GM23248 (cell line): ENCODE measurements around the gene CDC27. TPM values are rescaled to one million over a fixed set of nuclear protein-coding genes. Genes with fewer than 3 reads are reported as not detected.
A peak's percentile ranks its signal among the peaks of the same experiment; 100 is the strongest.

Source experiments
- DNase-seq: peaks from one replicate; pipeline ENCODE4 v3.0.0-alpha.2; 2015
- H2AFZ ChIP-seq: fragments of 200-600 bp; sonication (generic); 2 replicates; pipeline ENCODE4 v1.6.1; 2016; ENCODE audit warnings: antibody characterized with exemption
- H3F3A ChIP-seq: fragments of 200-600 bp; sonication (generic); 2 replicates; pipeline ENCODE4 v1.6.1; 2016; ENCODE audit warnings: mild to moderate bottlenecking, antibody characterized with exemption, mixed run types; ENCODE audit not compliant: insufficient read depth
- H3K27ac ChIP-seq: fragments of 200-600 bp; sonication (generic); 2 replicates; pipeline ENCODE4 v1.5.1; 2016; ENCODE audit warnings: mild to moderate bottlenecking
- H3K27me3 ChIP-seq: fragments of 200-600 bp; sonication (generic); replicated peaks from 2 replicates; pipeline ENCODE4 v1.6.1; 2016; ENCODE audit warnings: mild to moderate bottlenecking; ENCODE audit not compliant: insufficient read depth
- H3K36me3 ChIP-seq: fragments of 200-600 bp; sonication (generic); 2 replicates; pipeline ENCODE4 v1.6.1; 2016; ENCODE audit warnings: low read depth, mild to moderate bottlenecking
- H3K4me1 ChIP-seq: fragments of 200-600 bp; sonication (generic); 2 replicates; pipeline ENCODE4 v1.6.1; 2016; ENCODE audit warnings: mild to moderate bottlenecking; ENCODE audit not compliant: insufficient read depth
- H3K4me2 ChIP-seq: fragments of 200-600 bp; sonication (generic); one replicate; pipeline ENCODE4 v1.6.1; 2016; ENCODE audit warnings: mild to moderate bottlenecking; ENCODE audit not compliant: unreplicated experiment
- H3K4me3 ChIP-seq: fragments of 200-600 bp; sonication (generic); 2 replicates; pipeline ENCODE4 v1.5.1; 2016; ENCODE audit warnings: mild to moderate bottlenecking
- H3K79me2 ChIP-seq: fragments of 200-600 bp; sonication (generic); 2 replicates; pipeline ENCODE4 v1.6.1; 2016; ENCODE audit warnings: mild to moderate bottlenecking; ENCODE audit not compliant: insufficient read depth
- H3K9ac ChIP-seq: fragments of 200-600 bp; sonication (generic); 2 replicates; pipeline ENCODE4 v1.6.1; 2016; ENCODE audit warnings: mild to moderate bottlenecking
- H3K9me2 ChIP-seq: fragments of 200-600 bp; sonication (generic); 2 replicates; pipeline ENCODE4 v1.6.1; 2016; ENCODE audit warnings: mixed run types, mild to moderate bottlenecking, moderate library complexity; ENCODE audit not compliant: insufficient read depth
- H3K9me3 ChIP-seq: fragments of 200-600 bp; sonication (generic); one replicate; pipeline ENCODE4 v1.6.1; 2017; ENCODE audit warnings: low read depth
- H4K20me1 ChIP-seq: fragments of 200-600 bp; sonication (generic); 2 replicates; pipeline ENCODE4 v1.6.0; 2016; ENCODE audit not compliant: insufficient read depth
- EZH2 ChIP-seq: fragments of 200-600 bp; sonication (generic); IDR thresholded peaks from 2 replicates; pipeline ENCODE4 v1.6.1; 2018; ENCODE audit warnings: antibody characterized with exemption, mild to moderate bottlenecking; ENCODE audit not compliant: insufficient read depth, poor library complexity, severe bottlenecking
- EZH2phosphoT487 ChIP-seq: fragments of 200-600 bp; sonication (generic); IDR thresholded peaks from 2 replicates; pipeline ENCODE4 v1.6.1; 2018; ENCODE audit warnings: antibody characterized with exemption, moderate library complexity, mild to moderate bottlenecking, low read depth; ENCODE audit not compliant: insufficient read depth
- WGBS, 2 experiments: methylation state at CpG; one replicate each; pipeline ENCODE4 v1.1.6; 2015 to 2017; ENCODE audit warnings: low lambda C conversion rate in 2 of 2, low coverage in 1 of 2; ENCODE audit errors: missing lambda C conversion rate in 2 of 2; 5-methylcytosine and 5-hydroxymethylcytosine counted together
- in situ Hi-C: fragments of 300-500 bp; cut with MboI; formaldehyde crosslinking; loops from 2 replicates; pipeline ENCODE4 v1.15.0; 2020
- polyA plus RNA-seq: library from polyadenylated mRNA; unstranded; fragments of >200 nt; fragmentation: Nextera tagmentation; extraction: Ambion mirVana; gene quantifications from 2 replicates; pipeline ENCODE4 v1.2.1, GENCODE V29; 2016
- total RNA-seq: library from RNA; depleted of rRNA; stranded (reverse); fragments of >200 nt; shearing (Covaris generic); gene quantifications from 2 replicates; pipeline ENCODE4 v1.2.3, GENCODE V29; 2014

CDC27 gene
- total and polyA plus RNA-seq, 2 experiments from 2014 or later = 91.5 to 106 TPM

DNA sequence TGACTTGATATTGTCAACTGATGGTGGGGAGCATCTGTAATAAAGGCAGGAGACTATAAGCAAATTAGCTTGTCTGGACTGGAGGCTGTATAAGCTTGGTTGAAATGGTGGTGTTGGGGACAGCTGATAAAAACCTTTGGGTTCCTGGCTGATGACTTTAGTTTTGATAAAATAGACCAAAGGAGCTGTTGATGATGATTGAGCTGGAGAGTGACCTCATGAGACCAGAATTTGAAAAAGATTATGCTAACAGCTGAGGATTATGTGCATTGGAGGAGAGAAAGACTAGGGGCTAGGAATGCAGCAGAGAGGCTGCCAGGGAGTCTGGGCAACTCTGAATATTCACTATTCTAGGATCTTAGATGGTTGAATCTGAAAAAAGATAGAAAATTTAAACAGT lies 8.7 kb upstream of the CDC27 start:
- H3K79me2 ChIP-seq = no peaks in the 10 kb centered on the region
- H3K36me3 ChIP-seq = no peaks in the 10 kb centered on the region
- H3K9me2 ChIP-seq = no peaks in the 10 kb centered on the region
- no peak overlapping the region for H3K4me2 ChIP-seq
- H3K9ac ChIP-seq = no peak overlapping the region
- TF ChIP-seq EZH2 (no peak), EZH2phosphoT487 (no peak)
- H4K20me1 ChIP-seq = no peaks in the 10 kb centered on the region
- no peaks in the 10 kb centered on the region for H3K4me1 ChIP-seq
- no peak overlapping the region for H2AFZ ChIP-seq
- H3K27ac ChIP-seq = no peak overlapping the region
- no peaks in the 10 kb centered on the region for H3K9me3 ChIP-seq
- H3K4me3 ChIP-seq = no peak overlapping the region
- H3F3A ChIP-seq = no peaks in the 10 kb centered on the region
- no peaks in the 10 kb centered on the region for H3K27me3 ChIP-seq
- in situ Hi-C loops = no loop called here
- DNase-seq = no peak

GRCh38 chr17:47193931-47194511 lies 4.9 kb upstream of the CDC27 start:
- WGBS, 2 experiments = 98% methylated on average over 4 of the region's 4 CpGs

GRCh38 chr17:47192554-47192953 lies 3.5 kb upstream of the CDC27 start:
- Histone ChIP-seq H3K9me3 (no peaks in the 10 kb centered on the region), H4K20me1 (no peaks in the 10 kb centered on the region), H3F3A (peaks cover 8% of the 10 kb centered on the region; the same call in 1 of the 2 replicates), H3K4me1 (peaks cover 7% of the 10 kb centered on the region), H3K9ac (no peak overlapping the region), H3K36me3 (no peaks in the 10 kb centered on the region), H3K27me3 (no peaks in the 10 kb centered on the region), H3K79me2 (peaks cover 15% of the 10 kb centered on the region), H3K4me2 (no peak overlapping the region), H3K27ac (no peak overlapping the region), H3K4me3 (no peak overlapping the region), H2AFZ (no peak overlapping the region), H3K9me2 (no peaks in the 10 kb centered on the region)
- WGBS, 2 experiments = 47 to 48% methylated on average over 6 of the region's 6 CpGs
- TF ChIP-seq EZH2 (no peak), EZH2phosphoT487 (no peak)
- DNase-seq = no peak
- in situ Hi-C loops = no loop called here

More at GRCh38 chr17:47193931-47194511, 4.9 kb upstream of the CDC27 start:
- Histone ChIP-seq H3K27me3 (no peaks in the 10 kb centered on the region), H3K4me1 (0 out of 2 replicates have a peak, but pooled peaks cover 4% of the 10 kb centered on the region), H3K27ac (no peak overlapping the region), H3K9ac (no peak overlapping the region), H3K9me2 (no peaks in the 10 kb centered on the region), H3K79me2 (peaks cover under 1% of the 10 kb centered on the region; the same call in 1 of the 2 replicates), H2AFZ (no peak overlapping the region), H3K4me3 (no peak overlapping the region), H4K20me1 (no peaks in the 10 kb centered on the region), H3K9me3 (no peaks in the 10 kb centered on the region), H3F3A (no peaks in the 10 kb centered on the region), H3K4me2 (no peak overlapping the region), H3K36me3 (no peaks in the 10 kb centered on the region)
- in situ Hi-C loops = no loop called here
- TF ChIP-seq EZH2phosphoT487 (no peak), EZH2 (no peak)
- DNase-seq = no peak

GRCh38 chr17:47190770-47191169 lies 1.7 kb upstream of the CDC27 start:
- 100% methylated on average over 1 of the region's 1 CpG for WGBS, 2 experiments
- no peak overlapping the region for H3K27ac ChIP-seq
- no peak overlapping the region for H3K4me3 ChIP-seq
- no peaks in the 10 kb centered on the region for H3K9me3 ChIP-seq
- H2AFZ ChIP-seq = peak overlapping the region; percentile 11; the same call in 1 of the 2 replicates
- peaks cover 8% of the 10 kb centered on the region; the same call in 1 of the 2 replicates for H4K20me1 ChIP-seq
- no peak overlapping the region for H3K9ac ChIP-seq
- H3K9me2 ChIP-seq = no peaks in the 10 kb centered on the region
- H3F3A ChIP-seq = peaks cover 8% of the 10 kb centered on the region; the same call in 1 of the 2 replicates
- no peaks in the 10 kb centered on the region for H3K27me3 ChIP-seq
- peaks cover 33% of the 10 kb centered on the region for H3K79me2 ChIP-seq
- no peak for TF ChIP-seq EZH2
- no peak for TF ChIP-seq EZH2phosphoT487
- DNase-seq = no peak
- no peaks in the 10 kb centered on the region for H3K36me3 ChIP-seq
- H3K4me1 ChIP-seq = peaks cover 22% of the 10 kb centered on the region
- no peak overlapping the region for H3K4me2 ChIP-seq
- in situ Hi-C loops = no loop called here
